HG03060 (cell line): ENCODE data around the gene DOCK9.

Source experiments
- ATAC-seq: cut with Tn5 transposase; IDR thresholded peaks from one replicate; pipeline ENCODE4 v1.9.1; 2021; ENCODE audit warnings: low read depth, moderate number of reproducible peaks; ENCODE audit not compliant: unreplicated experiment

DOCK9 gene

GRCh38 chr13:98976338-98976737, 1.5 kb downstream of the DOCK9 start:
- ATAC-seq: no peak

GRCh38 chr13:98975822-98976261, 2.0 kb downstream of the DOCK9 start:
- ATAC-seq: no peak

- no peak for ATAC-seq
Observed at GRCh38 chr13:98974053-98974452, 3.8 kb downstream of the DOCK9 start.

GRCh38 chr13:98972627-98973026, 5.2 kb downstream of the DOCK9 start:
- no peak for ATAC-seq

GRCh38 chr13:98972059-98972458, 5.8 kb downstream of the DOCK9 start:
- ATAC-seq: no peak

GRCh38 chr13:98970330-98970729, 7.5 kb downstream of the DOCK9 start:
- no peak for ATAC-seq

- ATAC-seq: no peak
Observed at GRCh38 chr13:98967491-98967890, 10.4 kb downstream of the DOCK9 start.

- no peak for ATAC-seq
Observed at GRCh38 chr13:98966019-98966418, 11.8 kb downstream of the DOCK9 start.

GRCh38 chr13:98965325-98965724, 12.5 kb downstream of the DOCK9 start:
- ATAC-seq: no peak

GRCh38 chr13:98963917-98964316, 13.9 kb downstream of the DOCK9 start:
- no peak for ATAC-seq

- no peak for ATAC-seq
Observed at GRCh38 chr13:98962901-98963590, 14.8 kb downstream of the DOCK9 start.

- no peak for ATAC-seq
Observed at GRCh38 chr13:98961503-98962105, 16.3 kb downstream of the DOCK9 start.

- no peak for ATAC-seq
Observed at GRCh38 chr13:98960606-98961502, 17.0 kb downstream of the DOCK9 start.

- ATAC-seq: no peak
Observed at GRCh38 chr13:98959786-98960605, 17.9 kb downstream of the DOCK9 start.

GRCh38 chr13:98959291-98959690, 18.6 kb downstream of the DOCK9 start:
- no peak for ATAC-seq

- ATAC-seq: no peak
Observed at GRCh38 chr13:98958443-98958794, 19.4 kb downstream of the DOCK9 start.

GRCh38 chr13:98957731-98958442, 20.0 kb downstream of the DOCK9 start:
- ATAC-seq: no peak

- ATAC-seq: no peak
Observed at GRCh38 chr13:98955336-98955735, 22.5 kb downstream of the DOCK9 start.

- no peak for ATAC-seq
Observed at GRCh38 chr13:98954313-98954712, 23.6 kb downstream of the DOCK9 start.

GRCh38 chr13:98951266-98951665, 26.6 kb downstream of the DOCK9 start:
- no peak for ATAC-seq
